PC-9 (cell line): ENCODE data around the gene ELFN1.

ENCODE experiments used
- EZH2 ChIP-seq: fragments of 200-600 bp; sonication (generic); IDR thresholded peaks from 2 replicates; pipeline ENCODE4 v1.8.0; 2017; ENCODE audit warnings: antibody characterized with exemption, low read depth
- TF ChIP-seq, protein P1 (sequence below): fragments of 200-600 bp; sonication (generic); conservative IDR thresholded peaks from 2 replicates; pipeline ENCODE4 v1.6.1; 2017; ENCODE audit warnings: mixed run types, antibody characterized with exemption, mild to moderate bottlenecking, moderate library complexity

DNA sequence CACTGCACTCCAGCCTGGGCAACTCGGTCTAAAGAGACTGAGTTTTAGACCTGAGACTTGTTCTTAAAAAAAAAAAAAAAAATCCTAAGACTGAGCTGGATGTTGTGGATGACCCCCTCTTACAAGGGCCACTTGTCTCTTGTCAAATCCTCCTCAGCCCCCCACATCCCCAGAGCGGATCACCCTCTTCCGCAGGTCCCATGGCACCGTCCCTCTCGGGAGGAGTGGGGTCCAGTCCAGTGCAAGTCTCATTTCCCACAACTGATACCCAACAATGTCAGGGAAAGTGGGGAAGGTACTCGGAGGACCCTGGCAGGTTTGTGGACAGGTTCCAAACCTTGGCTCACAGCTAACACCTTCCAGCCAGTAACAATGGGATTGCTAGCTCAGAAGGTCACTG is 100.3 kb downstream of the ELFN1 start:
- TF ChIP-seq, protein P1, sequence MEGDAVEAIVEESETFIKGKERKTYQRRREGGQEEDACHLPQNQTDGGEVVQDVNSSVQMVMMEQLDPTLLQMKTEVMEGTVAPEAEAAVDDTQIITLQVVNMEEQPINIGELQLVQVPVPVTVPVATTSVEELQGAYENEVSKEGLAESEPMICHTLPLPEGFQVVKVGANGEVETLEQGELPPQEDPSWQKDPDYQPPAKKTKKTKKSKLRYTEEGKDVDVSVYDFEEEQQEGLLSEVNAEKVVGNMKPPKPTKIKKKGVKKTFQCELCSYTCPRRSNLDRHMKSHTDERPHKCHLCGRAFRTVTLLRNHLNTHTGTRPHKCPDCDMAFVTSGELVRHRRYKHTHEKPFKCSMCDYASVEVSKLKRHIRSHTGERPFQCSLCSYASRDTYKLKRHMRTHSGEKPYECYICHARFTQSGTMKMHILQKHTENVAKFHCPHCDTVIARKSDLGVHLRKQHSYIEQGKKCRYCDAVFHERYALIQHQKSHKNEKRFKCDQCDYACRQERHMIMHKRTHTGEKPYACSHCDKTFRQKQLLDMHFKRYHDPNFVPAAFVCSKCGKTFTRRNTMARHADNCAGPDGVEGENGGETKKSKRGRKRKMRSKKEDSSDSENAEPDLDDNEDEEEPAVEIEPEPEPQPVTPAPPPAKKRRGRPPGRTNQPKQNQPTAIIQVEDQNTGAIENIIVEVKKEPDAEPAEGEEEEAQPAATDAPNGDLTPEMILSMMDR = no peak
- TF ChIP-seq EZH2 = no peak
